CD4-positive, alpha-beta T cell treated with Interleukin-10 for 1 hour (primary cell): ENCODE measurements around the gene CDON.
"Not testable (repeated sequence)": the region's sequence is repeated elsewhere in the genome, so short reads cannot be mapped to it uniquely, and the experiment has no call there.

Source experiments
- DNase-seq: peaks from one replicate; pipeline ENCODE4 v3.0.0-alpha.2; 2020

CDON gene

DNA sequence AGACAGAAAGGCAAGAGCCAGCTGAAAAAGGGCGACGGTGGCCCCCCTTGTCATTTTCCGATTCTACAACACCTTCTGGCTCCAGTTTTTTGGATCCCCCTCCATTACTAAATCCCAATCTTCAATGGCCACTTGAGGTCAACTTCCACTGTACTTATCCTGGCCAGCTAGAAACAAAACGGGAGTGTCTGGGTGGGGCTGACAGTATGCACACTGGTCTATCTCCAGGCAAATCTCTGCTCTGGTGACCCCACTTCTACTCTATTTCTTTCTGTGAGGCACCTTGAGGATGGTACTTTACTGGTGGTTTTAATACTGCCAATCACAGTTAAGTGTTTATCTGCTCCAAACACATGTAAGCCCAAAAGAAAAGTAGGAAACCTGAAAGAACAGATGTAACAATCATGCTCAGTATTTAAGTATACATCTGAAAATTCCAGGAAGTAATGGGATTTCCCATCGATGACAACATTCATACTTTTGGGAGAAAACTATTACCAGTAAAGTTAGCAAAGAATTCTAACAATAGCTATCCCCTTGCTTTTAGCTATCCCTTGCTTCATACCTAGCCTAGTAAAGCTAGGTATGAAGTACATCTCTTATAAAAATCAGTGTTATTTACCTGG is 16.0 kb downstream of the CDON start:
- DNase-seq = no peak

GRCh38 chr11:126039485-126040271 is 23.0 kb downstream of the CDON start:
- no peak for DNase-seq

- DNase-seq = no peak
Observed at GRCh38 chr11:126035718-126036117, 26.9 kb downstream of the CDON start.

GRCh38 chr11:126034933-126035425 is 27.7 kb downstream of the CDON start:
- DNase-seq = no peak

GRCh38 chr11:126034039-126034932 is 28.4 kb downstream of the CDON start:
- DNase-seq = no peak

GRCh38 chr11:126032375-126032774 is 30.3 kb downstream of the CDON start:
- no peak for DNase-seq

GRCh38 chr11:126029805-126030204 is 32.9 kb downstream of the CDON start:
- DNase-seq = no peak

GRCh38 chr11:126029237-126029636 is 33.4 kb downstream of the CDON start:
- no peak for DNase-seq

- DNase-seq = not testable (repeated sequence)
Observed at GRCh38 chr11:126028534-126028933, 34.1 kb downstream of the CDON start.

- DNase-seq = no peak
Observed at GRCh38 chr11:126026579-126026978, 36.1 kb downstream of the CDON start.

DNA sequence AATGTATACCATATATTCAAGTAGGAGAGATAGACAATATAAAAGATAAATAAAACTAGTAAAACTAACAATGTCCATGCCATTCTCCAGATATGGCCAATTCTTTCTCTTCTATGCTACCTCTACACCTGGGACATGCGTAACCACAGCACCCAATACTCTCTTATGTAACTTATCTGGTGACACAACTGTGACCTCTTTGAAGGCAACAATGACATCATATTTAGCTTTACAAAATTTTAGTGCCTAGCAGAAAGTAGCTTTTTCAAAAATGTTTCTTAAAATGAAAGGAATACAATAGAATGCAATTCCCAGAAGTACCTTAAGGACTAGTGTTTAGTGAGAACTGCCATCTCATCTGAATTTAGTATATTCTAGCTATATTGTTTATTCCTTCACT is 36.8 kb downstream of the CDON start:
- no peak for DNase-seq

DNA sequence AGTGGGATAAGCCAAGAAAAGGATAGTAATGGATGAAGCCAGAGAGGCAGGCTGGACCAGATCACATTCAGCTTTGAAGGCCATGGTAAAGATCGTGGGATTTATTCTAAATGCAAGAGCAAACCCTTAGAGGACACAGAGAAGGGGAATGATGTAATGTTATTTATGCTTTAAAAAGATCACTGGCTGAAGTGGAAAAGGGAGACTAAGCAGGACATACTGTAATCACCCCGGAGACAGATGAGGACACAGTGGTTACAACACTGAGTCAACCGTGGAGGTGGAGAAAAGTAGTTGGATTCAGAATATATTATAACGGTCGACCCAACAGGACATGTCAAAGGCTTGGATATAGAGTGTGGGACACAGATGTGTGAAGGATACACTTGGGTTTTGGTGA is 38.5 kb downstream of the CDON start:
- DNase-seq = no peak

GRCh38 chr11:126012852-126013251 is 49.8 kb downstream of the CDON start:
- no peak for DNase-seq

- DNase-seq = no peak
Observed at GRCh38 chr11:126011754-126012153, 50.9 kb downstream of the CDON start.

GRCh38 chr11:126011265-126011664 is 51.4 kb downstream of the CDON start:
- no peak for DNase-seq

- no peak for DNase-seq
Observed at GRCh38 chr11:126008956-126009355, 53.7 kb downstream of the CDON start.

GRCh38 chr11:126007238-126007637 is 55.4 kb downstream of the CDON start:
- DNase-seq = no peak

- DNase-seq = no peak
Observed at GRCh38 chr11:126006068-126006467, 56.6 kb downstream of the CDON start.

GRCh38 chr11:126002181-126002580 is 60.5 kb downstream of the CDON start:
- no peak for DNase-seq

- no peak for DNase-seq
Observed at GRCh38 chr11:125999234-125999880, 63.3 kb downstream of the CDON start.

DNA sequence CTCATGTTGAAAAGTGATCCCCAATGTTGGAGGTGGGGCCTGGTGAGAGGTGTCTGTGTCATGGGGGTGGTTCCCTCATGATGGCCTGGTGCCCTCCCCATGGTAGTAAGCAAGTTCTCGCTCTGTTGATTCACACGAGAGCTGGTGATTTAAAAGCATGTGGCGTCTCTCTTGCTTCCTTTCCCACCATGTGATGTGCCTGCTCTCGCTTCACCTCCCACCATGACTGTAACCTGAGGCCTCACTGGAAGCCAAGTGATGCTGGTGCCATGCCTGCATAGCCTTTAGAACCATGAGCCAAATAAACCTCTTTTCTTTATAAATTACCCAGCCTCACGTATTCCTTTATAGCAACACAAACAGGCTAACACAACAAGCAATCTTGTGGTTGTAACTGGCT is 64.4 kb downstream of the CDON start:
- DNase-seq = no peak

GRCh38 chr11:125995313-125995712 is 67.4 kb downstream of the CDON start:
- no peak for DNase-seq

DNA sequence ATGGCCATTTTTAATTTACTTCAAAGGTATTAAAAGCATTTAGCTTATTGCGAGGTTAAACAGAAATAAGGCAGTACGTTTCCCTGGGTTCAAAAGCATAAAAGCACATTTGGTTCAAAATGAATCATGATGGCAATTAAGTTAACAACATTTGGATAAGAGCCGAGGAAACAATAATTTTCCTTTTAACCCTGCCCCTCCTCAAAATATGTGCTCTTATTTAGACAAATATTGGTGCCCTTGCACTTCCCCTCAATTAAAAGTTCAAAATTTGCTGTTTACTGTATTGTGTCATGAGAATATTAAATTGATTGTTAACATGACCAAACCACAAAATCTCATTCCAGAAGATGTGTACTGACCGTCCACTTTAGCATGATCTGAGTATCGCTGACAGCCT is 68.2 kb downstream of the CDON start:
- no peak for DNase-seq
